ENCODE results near the gene IFI27L1.

The IFI27L1 gene

GRCh38 chr14:94143239-94143638 lies 62.1 kb downstream of the IFI27L1 start:
- TF ChIP-seq CTCF (IDR thresholded peaks at IDR 0.05) (no peak), ZFX (IDR thresholded peaks at IDR 0.05; ENCODE audit: borderline replicate concordance) (no peak)
- H3K27ac ChIP-seq = no peak overlapping the region

GRCh38 chr14:94143711-94144110 lies 62.6 kb downstream of the IFI27L1 start:
- TF ChIP-seq ZFX (IDR thresholded peaks at IDR 0.05; ENCODE audit: borderline replicate concordance) (no peak), CTCF (IDR thresholded peaks at IDR 0.05) (no peak)
- H3K27ac ChIP-seq = no peak overlapping the region

GRCh38 chr14:94144765-94145164 lies 63.7 kb downstream of the IFI27L1 start:
- H3K27ac ChIP-seq = no peak overlapping the region
- no peak for TF ChIP-seq ZFX (IDR thresholded peaks at IDR 0.05; ENCODE audit: borderline replicate concordance)
- TF ChIP-seq CTCF (IDR thresholded peaks at IDR 0.05) = no peak

GRCh38 chr14:94145902-94146527 lies 64.9 kb downstream of the IFI27L1 start:
- TF ChIP-seq CTCF (IDR thresholded peaks at IDR 0.05) (no peak), ZFX (IDR thresholded peaks at IDR 0.05; ENCODE audit: borderline replicate concordance) (no peak)
- no peak overlapping the region for H3K27ac ChIP-seq
